ENCODE data around the gene LY6G5C. TPM values are rescaled to one million over a fixed set of nuclear protein-coding genes. Genes with fewer than 3 reads are reported as not detected.

LY6G5C gene
- total RNA-seq, 1 donor from 2014 or later: 3.9 TPM

DNA sequence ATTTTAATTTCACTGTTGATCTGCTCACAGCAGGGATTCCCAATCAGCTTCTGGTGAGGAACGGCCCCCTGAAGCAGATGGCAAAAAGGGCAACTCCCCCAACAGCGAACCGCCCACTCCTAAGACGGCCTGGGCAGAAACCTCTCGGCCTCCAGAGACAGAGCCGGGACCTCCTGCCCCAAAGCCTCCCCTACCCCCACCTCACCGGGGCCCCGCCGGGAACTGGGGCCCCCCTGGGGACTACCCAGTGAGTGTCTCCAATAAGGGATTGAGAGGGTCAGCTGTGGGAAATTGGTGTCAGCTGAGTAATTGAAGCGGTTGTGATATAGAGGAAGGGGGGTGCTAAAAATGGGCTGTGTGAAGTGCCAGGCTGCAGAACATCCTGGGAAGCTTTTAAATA lies 53.9 kb downstream of the LY6G5C start:
- peaks cover 9% of the 10 kb centered on the region for H3K4me1 Mint-ChIP-seq (ENCODE audit: low read depth, unreplicated experiment)
- Histone ChIP-seq H3K4me2 (ENCODE audit: low read length) (no peak overlapping the region), H4K20me1 (ENCODE audit: insufficient read depth, low read length) (peaks cover 95% of the 10 kb centered on the region), H3K4me1 (ENCODE audit: insufficient read depth, low read length) (peaks cover 11% of the 10 kb centered on the region), H2AFZ (ENCODE audit: low read depth, low read length) (no peak overlapping the region), H3K36me3 (ENCODE audit: insufficient read depth, low read length) (peaks cover 59% of the 10 kb centered on the region), H3K9ac (ENCODE audit: low read length) (peak overlapping the region; percentile 30), H3K27ac (ENCODE audit: low read depth, low read length) (no peak overlapping the region), H3K9me3 (ENCODE audit: insufficient read depth, low read depth, low read length) (no peaks in the 10 kb centered on the region), H3K79me2 (ENCODE audit: insufficient read depth, low read length) (peaks cover 93% of the 10 kb centered on the region), H3K27me3 (ENCODE audit: insufficient read depth, low read length) (no peaks in the 10 kb centered on the region), H3K4me3 (ENCODE audit: insufficient read depth, low read depth, low read length) (no peak overlapping the region)
- FAIRE-seq: no peak
- no peak overlapping the region for H3K4me3 Mint-ChIP-seq (ENCODE audit: unreplicated experiment)
- no peaks in the 10 kb centered on the region for H3K9me3 Mint-ChIP-seq (ENCODE audit: unreplicated experiment)
- no peaks in the 10 kb centered on the region for H3K27me3 Mint-ChIP-seq (ENCODE audit: low read depth, unreplicated experiment)
- TF ChIP-seq, protein P1, sequence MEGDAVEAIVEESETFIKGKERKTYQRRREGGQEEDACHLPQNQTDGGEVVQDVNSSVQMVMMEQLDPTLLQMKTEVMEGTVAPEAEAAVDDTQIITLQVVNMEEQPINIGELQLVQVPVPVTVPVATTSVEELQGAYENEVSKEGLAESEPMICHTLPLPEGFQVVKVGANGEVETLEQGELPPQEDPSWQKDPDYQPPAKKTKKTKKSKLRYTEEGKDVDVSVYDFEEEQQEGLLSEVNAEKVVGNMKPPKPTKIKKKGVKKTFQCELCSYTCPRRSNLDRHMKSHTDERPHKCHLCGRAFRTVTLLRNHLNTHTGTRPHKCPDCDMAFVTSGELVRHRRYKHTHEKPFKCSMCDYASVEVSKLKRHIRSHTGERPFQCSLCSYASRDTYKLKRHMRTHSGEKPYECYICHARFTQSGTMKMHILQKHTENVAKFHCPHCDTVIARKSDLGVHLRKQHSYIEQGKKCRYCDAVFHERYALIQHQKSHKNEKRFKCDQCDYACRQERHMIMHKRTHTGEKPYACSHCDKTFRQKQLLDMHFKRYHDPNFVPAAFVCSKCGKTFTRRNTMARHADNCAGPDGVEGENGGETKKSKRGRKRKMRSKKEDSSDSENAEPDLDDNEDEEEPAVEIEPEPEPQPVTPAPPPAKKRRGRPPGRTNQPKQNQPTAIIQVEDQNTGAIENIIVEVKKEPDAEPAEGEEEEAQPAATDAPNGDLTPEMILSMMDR (IDR thresholded peaks at IDR 0.05; ENCODE audit: insufficient read depth, low read depth, low read length): no peak
- no peak for TF ChIP-seq EZH2 (IDR thresholded peaks at IDR 0.05; ENCODE audit: insufficient read depth, low read length)
- no peak for DNase-seq (ENCODE audit: low read depth)
- H3K27ac Mint-ChIP-seq (ENCODE audit: unreplicated experiment): no peak overlapping the region
- H3K36me3 Mint-ChIP-seq (ENCODE audit: low read depth, unreplicated experiment): peaks cover 47% of the 10 kb centered on the region

Small RNA genes lying within 50 kb of the gene (microRNA-seq; reads per million reads assigned to microRNA genes)
- gene MIR4646 (1.9 reads per million), gene MIR6832 (3.8 reads per million, percentile 14 among the genes with 10 or more reads in this experiment)

Other genes starting within 250 kb of the LY6G5C start
- 4.1 and 5.8 TPM in 2 replicates for gene MICB, start 182.9 kb downstream of the LY6G5C start, total RNA-seq
- not detected in 2 replicates for gene MCCD1, start 152.1 kb downstream of the LY6G5C start, total RNA-seq
- gene DDX39B, start 139.1 kb downstream of the LY6G5C start, total RNA-seq: 284 and 294 TPM in 2 replicates
- 2.6 and 3.4 TPM in 2 replicates for gene ATP6V1G2, start 134.5 kb downstream of the LY6G5C start, total RNA-seq
- 18.8 and 20.4 TPM in 2 replicates for gene NFKBIL1, start 133.5 kb downstream of the LY6G5C start, total RNA-seq
- not detected in 2 replicates for gene LTA, start 108.8 kb downstream of the LY6G5C start, total RNA-seq
- 0.79 and 1.2 TPM in 2 replicates for gene TNF, start 105.5 kb downstream of the LY6G5C start, total RNA-seq
- 0.26 and 0.52 TPM in 2 replicates for gene LTB, start 98.6 kb downstream of the LY6G5C start, total RNA-seq
- gene LST1, start 94.8 kb downstream of the LY6G5C start, total RNA-seq: not detected in 2 replicates
- not detected in 2 replicates for gene NCR3, start 88.1 kb downstream of the LY6G5C start, total RNA-seq
- not detected in 2 replicates for gene AIF1, start 65.8 kb downstream of the LY6G5C start, total RNA-seq
- 180 and 188 TPM in 2 replicates for gene PRRC2A, start 60.4 kb downstream of the LY6G5C start, total RNA-seq
- gene BAG6, start 28.4 kb downstream of the LY6G5C start, total RNA-seq: 233 and 247 TPM in 2 replicates
- 0.89 and 1.2 TPM in 2 replicates for gene APOM, start 25.2 kb downstream of the LY6G5C start, total RNA-seq
- gene C6orf47, start 20.3 kb downstream of the LY6G5C start, total RNA-seq: 14.7 and 15.5 TPM in 2 replicates
- 11.7 and 13.8 TPM in 2 replicates for gene GPANK1, start 16.1 kb downstream of the LY6G5C start, total RNA-seq
- gene CSNK2B, start 15.0 kb downstream of the LY6G5C start, total RNA-seq: 200 and 208 TPM in 2 replicates
- 17.5 and 20.3 TPM in 2 replicates for gene LY6G5B, start 11.1 kb downstream of the LY6G5C start, total RNA-seq
- 34.3 and 38.3 TPM in 2 replicates for gene ABHD16A, start 22.3 kb upstream of the LY6G5C start, total RNA-seq
- not detected in 2 replicates for gene LY6G6F, start 25.8 kb upstream of the LY6G5C start, total RNA-seq
- not detected in 2 replicates for gene LY6G6D, start 34.3 kb upstream of the LY6G5C start, total RNA-seq
- gene LY6G6C, start 40.7 kb upstream of the LY6G5C start, total RNA-seq: 0.41 and 0.66 TPM in 2 replicates
- not detected in 2 replicates for gene MPIG6B, start 42.3 kb upstream of the LY6G5C start, total RNA-seq
- 62.5 and 72.4 TPM in 2 replicates for gene DDAH2, start 48.2 kb upstream of the LY6G5C start, total RNA-seq
- gene CLIC1, start 55.5 kb upstream of the LY6G5C start, total RNA-seq: 484 and 518 TPM in 2 replicates
- 5.7 and 6.8 TPM in 2 replicates for gene MSH5, start 58.9 kb upstream of the LY6G5C start, total RNA-seq
- 0.72 and 1.2 TPM in 2 replicates for gene SAPCD1, start 81.6 kb upstream of the LY6G5C start, total RNA-seq
- gene VWA7, start 96.3 kb upstream of the LY6G5C start, total RNA-seq: 0.54 and 0.94 TPM in 2 replicates
- 94.8 and 96.3 TPM in 2 replicates for gene VARS1, start 114.7 kb upstream of the LY6G5C start, total RNA-seq
- gene LSM2, start 125.9 kb upstream of the LY6G5C start, total RNA-seq: 43.8 and 44.0 TPM in 2 replicates
- 0.98 and 1.1 TPM in 2 replicates for gene HSPA1L, start 134.2 kb upstream of the LY6G5C start, total RNA-seq
- 52.6 and 52.7 TPM in 2 replicates for gene HSPA1A, start 134.5 kb upstream of the LY6G5C start, total RNA-seq
- 64.9 and 77.2 TPM in 2 replicates for gene HSPA1B, start 146.7 kb upstream of the LY6G5C start, total RNA-seq
- 45.0 and 47.3 TPM in 2 replicates for gene NEU1, start 181.8 kb upstream of the LY6G5C start, total RNA-seq
- 0.23 and 0.29 TPM in 2 replicates for gene SLC44A4, start 197.9 kb upstream of the LY6G5C start, total RNA-seq
- 32.6 and 35.8 TPM in 2 replicates for gene EHMT2, start 216.6 kb upstream of the LY6G5C start, total RNA-seq
- gene ZBTB12, start 221.0 kb upstream of the LY6G5C start, total RNA-seq: 3.7 and 4.6 TPM in 2 replicates
- gene C2, start 246.7 kb upstream of the LY6G5C start, total RNA-seq: 0.20 and 0.43 TPM in 2 replicates